Myocyte (in vitro differentiated cells): ENCODE measurements around the gene ENPP7. TPM values are rescaled to one million over a fixed set of nuclear protein-coding genes. Genes with fewer than 3 reads are reported as not detected.

Experiments used
- DNase-seq: peaks from one replicate; pipeline ENCODE4 v3.0.0-alpha.2; 2012; ENCODE audit warnings: low read depth
- total RNA-seq: library from RNA; depleted of rRNA; stranded (reverse); fragments of >200 nt; gene quantifications from 2 replicates; pipeline ENCODE4 v1.2.3, GENCODE V29; 2014

The ENPP7 gene
- total RNA-seq, 1 donor from 2014 or later: not detected

- no peak for DNase-seq
These were observed 340 bp upstream of the ENPP7 start for GRCh38 chr17:79730437-79730768.

DNA sequence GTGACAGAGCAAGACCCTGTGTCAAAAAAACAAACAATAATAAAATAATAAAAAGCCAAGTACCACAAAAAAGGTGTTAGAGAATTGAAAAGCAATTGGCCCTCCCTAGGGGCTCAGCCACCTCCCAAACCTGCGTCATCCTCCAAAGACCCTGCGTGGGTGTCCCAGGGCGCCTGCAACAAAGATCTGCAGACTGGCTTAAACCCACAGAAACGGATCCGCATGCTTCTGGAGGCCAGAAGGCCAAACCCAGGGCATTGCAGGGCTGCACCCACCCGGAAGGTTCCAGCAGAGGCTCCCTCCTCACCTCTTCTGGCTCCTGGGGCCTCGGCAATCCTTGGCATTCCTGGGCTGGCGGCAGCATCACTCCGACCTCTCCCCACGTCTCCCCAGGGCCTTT is 1.5 kb downstream of the ENPP7 start:
- DNase-seq: no peak

- no peak for DNase-seq
These were observed 2.3 kb downstream of the ENPP7 start for GRCh38 chr17:79732804-79733691.

GRCh38 chr17:79733692-79734070 is 2.9 kb downstream of the ENPP7 start:
- no peak for DNase-seq

DNA sequence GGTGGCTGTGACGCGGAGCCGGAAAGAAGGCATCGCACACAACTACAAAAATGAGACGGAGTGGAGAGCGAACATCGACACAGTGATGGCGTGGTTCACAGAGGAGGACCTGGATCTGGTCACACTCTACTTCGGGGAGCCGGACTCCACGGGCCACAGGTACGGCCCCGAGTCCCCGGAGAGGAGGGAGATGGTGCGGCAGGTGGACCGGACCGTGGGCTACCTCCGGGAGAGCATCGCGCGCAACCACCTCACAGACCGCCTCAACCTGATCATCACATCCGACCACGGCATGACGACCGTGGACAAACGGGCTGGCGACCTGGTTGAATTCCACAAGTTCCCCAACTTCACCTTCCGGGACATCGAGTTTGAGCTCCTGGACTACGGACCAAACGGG is 4.4 kb downstream of the ENPP7 start:
- DNase-seq: no peak

GRCh38 chr17:79737046-79737921 is 6.5 kb downstream of the ENPP7 start:
- DNase-seq: no peak

DNA sequence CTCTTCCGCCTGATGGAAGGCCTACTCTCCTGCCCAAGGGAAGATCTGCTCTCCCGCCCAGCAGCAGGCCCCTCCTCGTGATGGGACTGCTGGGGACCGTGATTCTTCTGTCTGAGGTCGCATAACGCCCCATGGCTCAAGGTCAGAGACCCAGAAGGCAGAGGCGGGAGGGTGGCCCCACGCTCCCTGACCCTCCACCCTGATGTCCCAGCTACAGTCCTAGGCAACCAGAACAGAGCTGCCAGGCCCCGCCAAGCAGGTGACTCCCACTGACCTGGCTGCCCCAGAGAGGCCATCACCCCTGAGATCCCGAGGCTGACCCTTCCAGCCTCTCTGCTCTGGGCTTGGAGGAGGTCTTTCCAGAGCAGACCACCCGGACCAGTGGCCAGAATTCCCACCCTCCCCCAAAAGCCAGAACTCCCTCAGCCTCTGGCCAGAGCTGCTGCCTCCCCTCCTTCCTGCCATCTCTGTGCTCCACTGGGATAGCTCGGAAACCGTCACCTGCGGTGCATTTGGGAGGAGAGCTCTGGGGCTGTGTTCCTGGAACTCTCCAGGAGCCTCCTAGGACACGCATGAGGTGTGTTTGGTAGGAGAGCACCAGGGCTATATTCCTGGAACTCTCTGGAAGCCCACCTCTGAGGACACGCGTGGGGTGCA is 7.3 kb downstream of the ENPP7 start:
- no peak for DNase-seq

GRCh38 chr17:79738643-79739042 is 7.9 kb downstream of the ENPP7 start:
- DNase-seq: no peak

- DNase-seq: peak; percentile 95
These were observed 8.7 kb downstream of the ENPP7 start for GRCh38 chr17:79739148-79740062.

DNA sequence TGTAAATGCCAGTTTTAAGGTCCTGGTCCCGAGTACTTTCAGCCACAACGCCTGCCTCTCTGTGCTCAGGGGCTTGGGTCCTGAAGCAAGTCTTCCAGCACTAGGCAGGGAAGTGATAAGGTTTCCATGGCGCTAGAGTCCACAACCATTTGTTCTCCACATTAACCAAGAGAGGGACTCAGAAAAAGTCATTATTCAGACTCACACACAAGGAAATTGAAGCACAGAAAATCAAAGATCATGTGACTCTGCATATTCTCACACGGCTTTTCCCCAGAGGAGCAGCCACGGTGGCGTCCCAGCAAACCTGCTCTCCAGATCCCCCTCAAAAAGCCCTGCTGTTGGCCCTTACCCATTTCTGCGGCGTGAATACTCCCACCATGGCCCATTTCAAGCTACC is 9.7 kb downstream of the ENPP7 start:
- DNase-seq: no peak

DNA sequence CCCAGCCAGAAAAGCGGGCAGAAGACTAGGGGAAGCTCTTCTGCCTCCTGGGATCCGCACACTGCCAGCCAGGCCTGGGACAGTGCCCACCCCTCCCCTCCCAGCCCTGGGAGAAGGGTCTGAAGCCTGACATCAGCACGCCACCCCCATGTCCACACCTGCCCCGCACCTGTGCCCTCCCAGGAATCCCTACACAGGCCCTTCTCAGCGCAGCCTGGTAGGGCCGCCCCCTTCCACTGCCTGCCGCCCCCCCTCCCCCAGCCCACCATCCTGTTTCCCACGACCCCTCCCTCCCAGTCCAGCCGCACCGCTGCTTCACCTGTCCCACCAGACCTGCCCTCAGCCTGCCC is 10.6 kb downstream of the ENPP7 start:
- no peak for DNase-seq

DNA sequence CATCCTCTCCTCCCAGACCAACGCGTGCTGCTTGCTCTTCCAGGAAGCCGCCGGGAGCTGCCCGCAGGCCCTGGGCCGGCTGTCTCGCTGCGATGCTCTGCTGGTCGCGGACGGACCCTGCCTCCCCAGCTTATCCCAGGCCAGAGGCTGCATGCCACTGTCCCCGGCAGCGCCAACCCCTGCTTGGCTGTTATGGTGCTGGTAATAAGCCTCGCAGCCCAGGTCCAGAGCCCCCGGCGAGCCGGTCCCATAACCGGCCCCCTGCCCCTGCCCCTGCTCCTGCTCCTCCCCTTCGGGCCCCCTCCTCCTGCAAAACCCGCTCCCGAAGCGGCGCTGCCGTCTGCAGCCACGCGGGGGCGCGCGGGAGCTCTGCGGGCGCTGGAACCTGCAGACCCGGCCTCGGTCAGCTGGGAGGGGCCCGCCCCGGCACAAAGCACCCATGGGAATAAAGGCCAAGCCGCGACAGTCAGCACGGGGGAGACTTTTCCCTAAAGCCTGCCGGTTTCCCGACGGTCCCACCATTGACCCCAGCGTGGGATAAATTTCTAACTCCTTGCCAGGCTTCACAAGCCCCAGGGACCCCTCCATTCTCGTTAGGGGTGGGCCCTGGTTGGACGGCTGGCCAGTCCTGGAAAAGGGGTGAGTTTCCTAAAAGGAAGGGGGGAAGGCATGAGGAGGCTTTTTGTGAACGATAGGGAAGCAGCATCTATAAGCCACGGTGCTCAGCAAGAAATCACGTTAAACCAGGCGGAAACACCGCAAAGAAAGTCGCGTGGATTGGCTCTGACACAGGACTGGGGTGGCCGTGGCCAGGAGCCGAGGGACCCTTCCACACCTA is 11.2 kb downstream of the ENPP7 start:
- DNase-seq: peak; percentile 64

GRCh38 chr17:79742589-79742918 is 11.8 kb downstream of the ENPP7 start:
- DNase-seq: no peak

- no peak for DNase-seq
These were observed 12.3 kb downstream of the ENPP7 start for GRCh38 chr17:79742951-79743476.

GRCh38 chr17:79743614-79744013 is 12.9 kb downstream of the ENPP7 start:
- no peak for DNase-seq

GRCh38 chr17:79745641-79746105 is 14.9 kb downstream of the ENPP7 start:
- peak; percentile 16 for DNase-seq

DNA sequence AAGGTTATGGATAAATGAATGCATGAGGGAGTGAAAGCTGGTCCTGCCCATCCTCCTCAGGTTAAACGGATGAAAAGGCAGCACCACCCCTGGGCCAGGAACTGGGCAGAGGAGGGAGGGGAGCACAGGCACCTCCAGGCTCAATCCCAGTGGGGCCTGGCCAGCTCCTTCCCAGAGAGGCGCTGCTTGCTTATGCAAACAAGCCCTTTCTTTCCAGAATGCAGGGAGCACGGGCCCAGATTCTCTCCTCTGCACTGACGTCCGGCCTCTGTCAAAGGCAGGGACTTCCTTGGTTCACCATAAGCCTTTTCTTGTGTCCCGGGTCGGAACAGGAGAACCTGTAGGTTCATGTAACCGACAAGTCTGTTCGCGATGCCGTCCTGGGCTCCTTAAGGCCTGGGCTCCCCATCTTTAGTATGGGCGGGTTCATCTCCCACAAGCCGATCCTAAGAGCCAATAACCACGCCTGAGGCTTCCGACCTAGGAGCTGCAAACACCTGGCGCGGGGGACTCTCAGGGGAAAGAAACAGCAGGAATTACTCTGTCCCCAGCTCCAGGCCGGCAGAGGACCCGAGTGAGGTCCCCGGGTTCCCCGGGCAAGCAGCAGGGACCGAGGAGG is 16.3 kb downstream of the ENPP7 start:
- DNase-seq: no peak

DNA sequence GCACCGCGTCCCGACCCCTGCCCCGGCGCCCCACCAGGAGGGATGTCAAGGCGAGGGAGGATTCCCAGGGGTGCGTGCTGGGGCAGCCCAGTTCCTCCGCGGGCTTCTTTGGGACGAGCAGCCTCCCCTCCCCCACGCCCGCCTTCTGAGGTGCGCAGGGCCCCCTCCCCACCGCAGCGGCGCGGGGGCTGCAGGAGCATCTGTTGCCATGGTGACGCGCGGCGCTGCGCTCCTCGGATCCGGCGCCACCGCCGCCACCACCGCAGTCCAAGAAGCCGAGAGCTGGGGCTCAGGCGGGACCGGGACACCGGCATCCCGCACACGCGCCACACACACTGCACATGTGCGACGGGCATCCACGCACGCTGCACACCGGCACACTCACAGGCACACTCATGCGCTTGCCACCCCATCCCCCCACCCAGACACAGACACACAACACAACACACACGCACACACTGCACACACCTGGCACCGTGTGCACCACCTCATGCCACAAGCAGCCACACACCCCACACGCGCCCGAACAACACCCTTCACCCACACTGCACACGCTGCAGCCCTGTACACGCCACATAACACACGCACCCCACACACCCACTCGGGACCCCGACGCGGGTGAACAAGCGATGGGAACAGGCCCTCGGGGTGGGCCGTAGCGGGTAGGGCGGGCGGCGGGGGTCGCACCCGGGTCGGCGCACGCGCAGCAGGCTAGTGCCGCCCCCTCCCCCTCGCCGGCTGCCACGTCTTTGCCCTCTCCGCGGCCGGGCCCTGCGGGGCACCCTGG is 17.0 kb downstream of the ENPP7 start:
- DNase-seq: no peak
